ENCODE data around the gene ABI3BP.

GRCh38 chr3:100999160-100999559 is 5.9 kb upstream of the ABI3BP start:
- TF ChIP-seq EZH2 (IDR thresholded peaks at IDR 0.05; ENCODE audit: insufficient read depth, poor library complexity, severe bottlenecking) (no peak), EZH2phosphoT487 (IDR thresholded peaks at IDR 0.05; ENCODE audit: insufficient read depth, low read depth) (no peak)

Data from GM23248 (cell line).